GM23248 (cell line): Measurements from ENCODE around the gene FBN3.

Source experiments
- EZH2 ChIP-seq: fragments of 200-600 bp; sonication (generic); IDR thresholded peaks from 2 replicates; pipeline ENCODE4 v1.6.1; 2018; ENCODE audit warnings: antibody characterized with exemption, mild to moderate bottlenecking; ENCODE audit not compliant: insufficient read depth, poor library complexity, severe bottlenecking
- EZH2phosphoT487 ChIP-seq: fragments of 200-600 bp; sonication (generic); IDR thresholded peaks from 2 replicates; pipeline ENCODE4 v1.6.1; 2018; ENCODE audit warnings: antibody characterized with exemption, moderate library complexity, mild to moderate bottlenecking, low read depth; ENCODE audit not compliant: insufficient read depth

GRCh38 chr19:8110931-8111330, 38.5 kb downstream of the FBN3 start:
- TF ChIP-seq EZH2phosphoT487, result no peak
- TF ChIP-seq EZH2, result no peak
